Measurements from ENCODE around the gene DIS3L2. TPM values are rescaled to one million over a fixed set of nuclear protein-coding genes. Genes with fewer than 3 reads are reported as not detected.

DIS3L2 gene
- total RNA-seq, 2 donors from 2014 or later: 39.5 to 42.4 TPM

GRCh38 chr2:232076736-232077135 lies 115.2 kb downstream of the DIS3L2 start:
- WGBS, 2 experiments (ENCODE audit: insufficient coverage in 1 of 2, insufficient read length in 1 of 2): 95% methylated on average over 2 of the region's 3 CpGs
- DNase-seq: no peak
- Histone ChIP-seq H3K4me1 (ENCODE audit: control insufficient read depth, insufficient read depth, low read length) (peaks cover 3% of the 10 kb centered on the region), H3K27me3 (ENCODE audit: control insufficient read depth, insufficient read depth, low read length, poor library complexity, severe bottlenecking) (no peaks in the 10 kb centered on the region), H3K27ac (ENCODE audit: low read depth, low read length) (no peak overlapping the region), H3K9ac (ENCODE audit: extremely low read depth, low read length, poor library complexity, severe bottlenecking) (no peak overlapping the region), H3K4me3 (ENCODE audit: low read length) (no peak overlapping the region), H3K9me3 (ENCODE audit: control insufficient read depth, low read length) (peaks cover 4% of the 10 kb centered on the region), H3K36me3 (ENCODE audit: control insufficient read depth, insufficient read depth, low read length) (no peaks in the 10 kb centered on the region)
- H3K9me3 Mint-ChIP-seq: peaks cover 7% of the 10 kb centered on the region
- no peak overlapping the region for H3K27ac Mint-ChIP-seq
- H3K4me3 Mint-ChIP-seq: no peak overlapping the region
- H3K4me1 Mint-ChIP-seq: peaks cover 13% of the 10 kb centered on the region
- no peak for TF ChIP-seq CTCF (conservative IDR thresholded peaks at IDR 0.05)
- H3K27me3 Mint-ChIP-seq (ENCODE audit: insufficient read depth): no peaks in the 10 kb centered on the region
- no peaks in the 10 kb centered on the region for H3K36me3 Mint-ChIP-seq (ENCODE audit: low read depth)

- H3K9ac ChIP-seq (ENCODE audit: extremely low read depth, low read length, poor library complexity, severe bottlenecking): no peak overlapping the region
- H3K36me3 ChIP-seq (ENCODE audit: control insufficient read depth, insufficient read depth, low read length): no peaks in the 10 kb centered on the region
- WGBS, 2 experiments (ENCODE audit: insufficient coverage in 1 of 2, insufficient read length in 1 of 2): 85 to 87% methylated on average over 3 of the region's 5 CpGs
- no peak for DNase-seq
- peaks cover 6% of the 10 kb centered on the region for H3K4me1 ChIP-seq (ENCODE audit: control insufficient read depth, insufficient read depth, low read length)
- Mint-ChIP-seq H3K27me3 (ENCODE audit: insufficient read depth) (no peaks in the 10 kb centered on the region), H3K36me3 (ENCODE audit: low read depth) (peaks cover 10% of the 10 kb centered on the region), H3K4me3 (no peak overlapping the region), H3K27ac (no peak overlapping the region), H3K4me1 (peaks cover 17% of the 10 kb centered on the region), H3K9me3 (peaks cover 27% of the 10 kb centered on the region)
- H3K27me3 ChIP-seq (ENCODE audit: control insufficient read depth, insufficient read depth, low read length, poor library complexity, severe bottlenecking): no peaks in the 10 kb centered on the region
- no peak for TF ChIP-seq CTCF (conservative IDR thresholded peaks at IDR 0.05)
- peaks cover 22% of the 10 kb centered on the region for H3K9me3 ChIP-seq (ENCODE audit: control insufficient read depth, low read length)
- H3K4me3 ChIP-seq (ENCODE audit: low read length): no peak overlapping the region
- H3K27ac ChIP-seq (ENCODE audit: low read depth, low read length): no peak overlapping the region
These were observed 123.7 kb downstream of the DIS3L2 start for GRCh38 chr2:232085164-232085563.

GRCh38 chr2:232085826-232086425 lies 124.4 kb downstream of the DIS3L2 start:
- Mint-ChIP-seq H3K4me3 (no peak overlapping the region), H3K27me3 (ENCODE audit: insufficient read depth) (no peaks in the 10 kb centered on the region), H3K27ac (no peak overlapping the region), H3K36me3 (ENCODE audit: low read depth) (peaks cover 12% of the 10 kb centered on the region), H3K9me3 (peaks cover 27% of the 10 kb centered on the region), H3K4me1 (peaks cover 19% of the 10 kb centered on the region)
- Histone ChIP-seq H3K27me3 (ENCODE audit: control insufficient read depth, insufficient read depth, low read length, poor library complexity, severe bottlenecking) (no peaks in the 10 kb centered on the region), H3K9ac (ENCODE audit: extremely low read depth, low read length, poor library complexity, severe bottlenecking) (no peak overlapping the region), H3K9me3 (ENCODE audit: control insufficient read depth, low read length) (peaks cover 22% of the 10 kb centered on the region), H3K36me3 (ENCODE audit: control insufficient read depth, insufficient read depth, low read length) (no peaks in the 10 kb centered on the region), H3K4me1 (ENCODE audit: control insufficient read depth, insufficient read depth, low read length) (peaks cover 6% of the 10 kb centered on the region), H3K4me3 (ENCODE audit: low read length) (no peak overlapping the region), H3K27ac (ENCODE audit: low read depth, low read length) (no peak overlapping the region)
- no peak for TF ChIP-seq CTCF (conservative IDR thresholded peaks at IDR 0.05)
- DNase-seq: no peak
- WGBS, 2 experiments (ENCODE audit: insufficient coverage in 1 of 2, insufficient read length in 1 of 2): 81 to 97% methylated on average over 4 to 11 of the region's 16 CpGs

Measured in endodermal cell (in vitro differentiated cells).